ENCODE results near the gene ITGA6.

Gene ITGA6

GRCh38 chr2:172403402-172403801 is 24.0 kb upstream of the ITGA6 start:
- no peak for TF ChIP-seq CTCF (IDR thresholded peaks at IDR 0.05; ENCODE audit: low read depth, low read length, missing control alignments)
- H3K36me3 ChIP-seq (replicated peaks) = no peaks in the 10 kb centered on the region
- in situ Hi-C loops (cut with HindIII; ENCODE audit: low pct_ligation_motif_present, low sequenced_read_pairs) = no loop called here
- no peaks in the 10 kb centered on the region for H3K27me3 ChIP-seq (replicated peaks)
- no peak for DNase-seq
- H3K27ac ChIP-seq = no peak overlapping the region
- H3K4me3 ChIP-seq (ENCODE audit: low read depth, low read length) = no peak overlapping the region

GRCh38 chr2:172403881-172404468 is 23.4 kb upstream of the ITGA6 start:
- Histone ChIP-seq H3K27ac (no peak overlapping the region), H3K36me3 (replicated peaks) (no peaks in the 10 kb centered on the region), H3K27me3 (replicated peaks) (no peaks in the 10 kb centered on the region), H3K4me3 (ENCODE audit: low read depth, low read length) (no peak overlapping the region)
- no peak for TF ChIP-seq CTCF (IDR thresholded peaks at IDR 0.05; ENCODE audit: low read depth, low read length, missing control alignments)
- no peak for DNase-seq
- in situ Hi-C loops (cut with HindIII; ENCODE audit: low pct_ligation_motif_present, low sequenced_read_pairs) = no loop called here

GRCh38 chr2:172404824-172405223 is 22.6 kb upstream of the ITGA6 start:
- TF ChIP-seq CTCF (IDR thresholded peaks at IDR 0.05; ENCODE audit: low read depth, low read length, missing control alignments) = no peak
- Histone ChIP-seq H3K27ac (no peak overlapping the region), H3K27me3 (replicated peaks) (no peaks in the 10 kb centered on the region), H3K36me3 (replicated peaks) (no peaks in the 10 kb centered on the region), H3K4me3 (ENCODE audit: low read depth, low read length) (no peak overlapping the region)
- in situ Hi-C loops (cut with HindIII; ENCODE audit: low pct_ligation_motif_present, low sequenced_read_pairs) = no loop called here
- DNase-seq = peak; percentile 82

- in situ Hi-C loops (cut with HindIII; ENCODE audit: low pct_ligation_motif_present, low sequenced_read_pairs) = no loop called here
- Histone ChIP-seq H3K27ac (no peak overlapping the region), H3K36me3 (replicated peaks) (no peaks in the 10 kb centered on the region), H3K27me3 (replicated peaks) (no peaks in the 10 kb centered on the region), H3K4me3 (ENCODE audit: low read depth, low read length) (no peak overlapping the region)
- TF ChIP-seq CTCF (IDR thresholded peaks at IDR 0.05; ENCODE audit: low read depth, low read length, missing control alignments) = no peak
- no peak for DNase-seq
Observed at GRCh38 chr2:172405673-172406072, 21.7 kb upstream of the ITGA6 start.

- H3K27me3 ChIP-seq (replicated peaks) = no peaks in the 10 kb centered on the region
- no peak overlapping the region for H3K27ac ChIP-seq
- no peak for TF ChIP-seq CTCF (IDR thresholded peaks at IDR 0.05; ENCODE audit: low read depth, low read length, missing control alignments)
- no peaks in the 10 kb centered on the region for H3K36me3 ChIP-seq (replicated peaks)
- in situ Hi-C loops (cut with HindIII; ENCODE audit: low pct_ligation_motif_present, low sequenced_read_pairs) = no loop called here
- H3K4me3 ChIP-seq (ENCODE audit: low read depth, low read length) = no peak overlapping the region
- no peak for DNase-seq
Observed at GRCh38 chr2:172408143-172408766, 19.1 kb upstream of the ITGA6 start.

- DNase-seq = no peak
- Histone ChIP-seq H3K4me3 (ENCODE audit: low read depth, low read length) (no peak overlapping the region), H3K27me3 (replicated peaks) (no peaks in the 10 kb centered on the region), H3K36me3 (replicated peaks) (no peaks in the 10 kb centered on the region), H3K27ac (no peak overlapping the region)
- TF ChIP-seq CTCF (IDR thresholded peaks at IDR 0.05; ENCODE audit: low read depth, low read length, missing control alignments) = no peak
- in situ Hi-C loops (cut with HindIII; ENCODE audit: low pct_ligation_motif_present, low sequenced_read_pairs) = no loop called here
Observed at GRCh38 chr2:172409042-172409441, 18.3 kb upstream of the ITGA6 start.

All from brain microvascular endothelial cell (primary cell).